Non-pigmented ciliary epithelial cell (primary cell): ENCODE measurements around the gene CHMP4A.
A peak's percentile ranks its signal among the peaks of the same experiment; 100 is the strongest.

Experiments
- DNase-seq: peaks from one replicate; pipeline ENCODE4 v3.0.0-alpha.2; 2010; ENCODE audit warnings: low read depth

The CHMP4A gene

DNA sequence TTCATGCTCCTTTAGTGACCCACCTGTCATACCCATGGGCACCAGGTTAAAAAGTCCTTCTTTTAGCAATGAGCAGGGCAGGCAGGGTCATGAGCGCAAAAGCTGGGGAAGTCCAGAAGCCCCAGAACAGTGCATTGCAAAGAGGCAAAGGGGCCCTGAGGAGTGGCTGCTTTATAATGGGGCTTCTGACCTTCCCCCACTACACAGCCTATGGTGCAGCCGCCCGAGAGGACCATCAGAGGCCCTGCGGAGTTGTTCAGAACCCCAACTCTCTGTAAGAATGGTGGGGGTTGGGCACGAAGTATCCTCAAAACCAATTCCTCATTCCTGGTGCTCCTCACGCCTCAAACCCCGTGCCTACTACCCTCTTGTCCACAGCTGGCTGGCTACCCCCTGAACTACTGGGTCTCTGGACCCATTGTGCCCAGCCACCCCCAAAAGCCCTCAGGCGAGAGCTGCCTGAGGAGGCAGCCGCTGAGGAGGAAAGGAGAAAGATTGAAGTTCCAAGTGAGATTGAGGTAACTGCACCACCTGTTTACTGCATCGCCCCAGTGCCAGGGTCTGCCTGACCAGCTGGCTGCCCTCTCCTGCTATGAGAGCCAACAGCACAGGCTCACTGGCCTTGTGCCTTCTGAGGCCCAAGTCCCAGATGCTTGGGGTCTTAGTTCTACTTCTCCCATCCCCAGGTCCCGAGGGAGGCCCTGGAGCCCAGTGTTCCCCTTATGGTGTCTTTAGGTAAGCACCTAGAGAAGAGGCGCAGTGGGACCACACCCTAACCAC is 34.7 kb downstream of the CHMP4A start:
- no peak for DNase-seq

DNA sequence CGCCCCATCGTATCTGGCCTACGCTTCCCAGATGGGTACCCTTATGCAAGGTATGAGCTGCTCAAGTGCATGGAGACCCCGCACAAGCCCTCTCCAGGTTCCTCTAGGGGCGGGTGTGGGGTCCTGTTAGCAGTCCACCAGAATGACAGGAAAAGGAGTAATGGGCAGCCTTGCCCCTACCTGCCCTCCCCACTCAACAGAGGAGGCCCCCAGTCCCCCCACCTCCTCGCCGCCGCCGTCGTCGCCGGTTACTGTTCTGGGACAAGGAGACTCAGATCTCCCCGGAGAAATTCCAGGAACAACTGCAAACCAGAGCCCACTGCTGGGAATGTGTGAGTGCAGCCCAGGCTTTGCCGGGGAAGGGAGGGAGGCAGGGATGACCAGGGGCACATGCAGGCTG is 35.4 kb downstream of the CHMP4A start:
- no peak for DNase-seq

DNA sequence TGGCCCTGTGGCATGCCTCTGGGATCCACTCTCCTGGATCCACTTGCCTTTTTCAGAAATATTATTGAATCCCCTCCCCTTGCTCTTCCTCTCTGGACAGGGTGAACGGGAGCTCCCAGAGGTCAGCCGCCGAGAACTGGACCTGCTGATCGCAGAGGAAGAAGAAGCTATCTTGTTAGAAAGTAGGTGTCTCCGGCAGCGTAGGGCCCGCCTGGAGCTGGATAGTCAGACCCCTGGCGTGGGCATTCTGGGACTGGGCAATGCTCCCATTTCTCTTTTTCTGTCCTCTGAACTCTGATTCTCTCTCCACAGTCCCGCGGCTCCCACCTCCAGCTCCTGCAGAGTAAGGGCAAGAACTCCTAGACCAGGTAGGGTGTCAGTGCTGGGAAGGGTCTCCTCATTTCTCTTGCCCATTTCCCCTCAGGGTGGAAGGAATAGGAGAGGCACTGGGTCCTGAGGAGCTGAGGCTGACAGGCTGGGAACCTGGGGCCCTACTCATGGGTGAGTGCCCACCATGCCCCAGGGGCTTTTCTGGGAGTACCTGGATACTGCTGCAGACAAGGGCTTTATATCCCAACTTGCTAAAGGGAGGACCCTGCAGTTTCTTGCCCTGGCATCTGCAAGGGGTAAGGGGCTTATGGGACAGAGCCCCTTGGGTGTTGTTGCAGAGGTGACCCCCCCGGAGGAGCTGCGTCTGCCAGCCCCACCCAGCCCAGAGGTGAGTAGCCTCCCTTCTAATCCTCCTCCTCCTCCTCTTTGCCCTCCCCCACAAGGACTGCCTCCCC is 36.1 kb downstream of the CHMP4A start:
- no peak for DNase-seq

DNA sequence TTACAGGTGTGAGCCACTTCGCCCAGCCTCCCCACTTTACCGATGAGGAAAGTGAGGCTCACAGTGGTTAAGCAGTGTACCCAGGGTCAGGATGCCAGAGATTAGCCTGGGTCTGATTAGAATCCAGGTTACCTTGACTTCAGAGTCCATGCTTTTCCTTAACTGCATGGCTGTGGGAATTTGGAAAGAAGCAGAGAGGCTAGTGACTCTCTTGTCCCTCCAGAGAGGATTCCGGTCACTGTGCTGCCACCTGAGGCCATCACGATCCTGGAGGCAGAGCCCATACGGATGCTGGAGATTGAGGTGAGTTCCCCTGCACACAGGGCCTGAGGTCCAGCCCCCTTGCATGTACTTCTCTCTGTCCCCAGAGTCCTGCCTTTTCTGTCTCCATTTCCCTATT is 36.7 kb downstream of the CHMP4A start:
- no peak for DNase-seq

DNA sequence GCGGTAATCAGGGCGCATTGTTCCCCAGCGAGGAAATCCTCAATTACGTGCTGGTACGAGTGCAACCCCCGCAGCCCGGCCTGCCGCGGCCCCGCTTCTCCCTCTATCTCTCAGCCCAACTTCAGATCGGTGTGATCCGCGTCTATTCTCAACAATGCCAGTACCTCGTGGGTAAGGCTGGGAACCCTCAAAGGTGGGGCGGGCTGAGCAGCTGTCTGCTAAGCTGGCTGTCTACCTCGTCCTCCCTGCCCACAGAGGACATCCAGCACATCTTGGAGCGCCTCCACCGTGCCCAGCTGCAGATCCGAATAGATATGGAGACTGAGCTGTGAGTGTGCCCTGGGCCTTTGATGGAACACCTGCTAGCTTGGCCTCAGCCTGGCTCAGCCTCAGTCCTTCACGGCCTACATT is 40.4 kb downstream of the CHMP4A start:
- no peak for DNase-seq

DNA sequence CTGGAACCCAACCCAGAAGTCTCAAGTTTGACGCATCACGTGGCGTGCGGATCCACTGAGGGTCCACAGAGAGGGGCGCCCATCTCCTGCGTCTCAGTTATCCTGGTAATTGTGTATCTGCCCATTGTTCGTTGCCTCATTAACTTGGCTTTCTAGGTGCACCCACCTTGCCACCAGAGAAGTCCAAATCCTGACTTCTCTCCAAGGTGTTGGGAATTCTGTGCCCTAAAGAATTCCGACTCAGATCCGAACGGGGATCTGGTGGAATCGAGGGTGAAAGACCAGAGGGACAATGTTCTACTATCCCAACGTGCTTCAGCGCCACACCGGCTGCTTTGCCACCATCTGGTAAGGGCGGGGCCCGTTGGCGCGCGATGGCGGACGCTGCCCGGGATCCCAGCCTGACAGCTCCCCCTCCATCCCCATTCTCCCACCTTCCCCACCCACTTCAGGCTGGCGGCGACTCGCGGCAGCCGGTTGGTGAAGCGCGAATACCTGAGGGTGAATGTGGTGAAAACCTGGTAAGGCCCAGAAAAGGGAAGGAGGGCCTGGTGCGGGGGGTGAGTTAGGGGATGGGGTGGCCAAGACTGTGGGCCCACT is 40.9 kb downstream of the CHMP4A start:
- DNase-seq: no peak

DNA sequence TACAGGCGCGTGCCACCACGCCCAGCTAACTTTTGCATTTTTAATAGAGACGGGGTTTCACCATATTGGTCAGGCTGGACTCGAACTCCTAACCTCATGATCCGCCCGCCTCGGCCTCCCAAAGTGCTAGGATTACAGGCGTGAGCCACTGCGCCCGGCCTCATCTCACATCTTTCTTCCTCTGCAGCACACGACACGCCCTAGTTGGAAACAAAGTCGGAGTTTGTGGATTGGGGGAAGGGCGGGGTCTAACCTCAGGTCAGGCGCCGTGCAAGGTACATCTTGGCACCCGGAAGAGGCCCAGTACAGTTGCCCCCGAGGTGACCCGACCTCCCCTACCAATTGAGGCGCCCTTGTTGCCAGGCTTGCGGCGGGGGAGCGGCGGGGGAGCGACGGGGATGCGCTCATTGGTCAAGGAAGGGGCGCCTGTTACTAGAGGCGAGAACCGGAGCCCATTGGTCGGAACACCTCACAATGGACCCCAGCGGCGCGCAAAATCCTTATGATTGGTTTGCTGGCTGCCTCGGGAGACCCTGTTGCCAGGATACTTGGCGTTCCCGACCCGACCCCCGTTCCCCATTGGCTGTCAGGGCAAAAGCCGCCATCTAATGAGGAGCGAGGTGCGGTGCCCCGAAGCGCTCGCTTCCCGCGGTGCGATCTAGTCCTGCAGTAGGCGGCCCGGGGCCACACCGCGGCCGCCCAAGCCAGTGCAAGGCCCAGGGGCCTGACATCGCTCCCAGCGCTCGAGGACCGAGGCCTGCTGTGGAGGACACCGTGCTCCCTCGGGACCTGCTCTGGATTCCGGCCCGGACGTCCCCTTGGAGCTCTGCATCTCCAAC is 41.6 kb downstream of the CHMP4A start, which contains the start of gene REC8:
TSS of gene REC8 (plus strand) at position 659 of the 839 bp plus-strand sequence. CDS start 473 bp downstream, outside the sequence.
- DNase-seq: peak; percentile 89

DNA sequence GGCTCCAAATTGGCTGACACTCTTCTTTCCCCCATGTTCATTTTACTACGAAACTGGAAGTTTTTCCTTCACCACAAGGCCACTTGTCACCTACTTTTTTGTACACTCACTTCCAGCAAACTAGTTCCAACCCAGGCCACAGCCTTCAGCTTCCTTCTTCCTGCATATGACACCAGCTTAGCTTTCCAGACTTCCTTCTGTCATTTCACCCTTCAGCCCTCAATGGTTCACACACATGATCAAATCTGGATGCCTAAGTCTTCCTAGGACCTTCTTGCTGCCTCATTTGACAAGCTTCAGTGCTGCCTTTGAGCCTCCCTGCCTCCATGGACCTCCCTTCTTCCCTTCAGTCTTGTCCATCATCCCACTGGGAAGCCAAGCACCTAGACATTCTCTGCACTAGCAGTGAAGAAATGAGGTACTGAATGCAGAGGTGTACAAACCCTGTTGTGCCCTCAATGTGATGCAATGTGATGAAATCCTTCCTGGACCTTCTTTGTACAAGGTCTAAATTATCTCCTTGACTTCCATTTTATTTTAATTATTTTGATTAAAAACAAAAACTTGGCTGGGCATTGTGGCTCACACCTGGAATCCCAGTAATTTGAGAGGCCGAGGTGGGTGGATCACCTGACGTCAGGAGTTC is 45.7 kb downstream of the CHMP4A start:
- DNase-seq: no peak

DNA sequence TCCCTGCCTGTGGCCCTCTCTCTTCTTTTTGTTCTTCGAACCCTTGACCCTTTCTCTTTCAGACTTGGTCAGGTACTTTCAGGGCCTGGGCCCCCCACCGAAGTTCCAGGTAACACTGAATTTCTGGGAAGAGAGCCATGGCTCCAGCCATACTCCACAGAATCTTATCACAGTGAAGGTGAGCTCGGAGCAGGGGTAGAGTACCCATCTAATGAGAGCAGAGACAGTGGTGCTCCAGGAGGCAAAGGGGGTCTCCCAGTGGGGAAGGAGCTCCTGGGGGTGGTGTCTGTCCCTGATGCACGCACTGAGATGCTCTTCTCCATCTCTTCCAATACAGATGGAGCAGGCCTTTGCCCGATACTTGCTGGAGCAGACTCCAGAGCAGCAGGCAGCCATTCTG is 47.5 kb downstream of the CHMP4A start:
- no peak for DNase-seq

DNA sequence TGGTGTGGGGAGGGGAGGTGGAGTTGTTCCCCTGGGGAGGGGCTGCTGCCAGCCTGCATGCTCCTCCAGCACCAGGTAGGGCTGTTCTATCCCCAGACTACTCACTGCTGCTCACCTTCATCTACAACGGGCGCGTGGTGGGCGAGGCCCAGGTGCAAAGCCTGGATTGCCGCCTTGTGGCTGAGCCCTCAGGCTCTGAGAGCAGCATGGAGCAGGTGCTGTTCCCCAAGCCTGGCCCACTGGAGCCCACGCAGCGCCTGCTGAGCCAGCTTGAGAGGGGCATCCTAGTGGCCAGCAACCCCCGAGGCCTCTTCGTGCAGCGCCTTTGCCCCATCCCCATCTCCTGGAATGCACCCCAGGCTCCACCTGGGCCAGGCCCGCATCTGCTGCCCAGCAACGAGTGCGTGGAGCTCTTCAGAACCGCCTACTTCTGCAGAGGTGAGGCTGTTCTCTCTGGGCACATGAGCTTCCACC is 48.7 kb downstream of the CHMP4A start:
- DNase-seq: no peak

DNA sequence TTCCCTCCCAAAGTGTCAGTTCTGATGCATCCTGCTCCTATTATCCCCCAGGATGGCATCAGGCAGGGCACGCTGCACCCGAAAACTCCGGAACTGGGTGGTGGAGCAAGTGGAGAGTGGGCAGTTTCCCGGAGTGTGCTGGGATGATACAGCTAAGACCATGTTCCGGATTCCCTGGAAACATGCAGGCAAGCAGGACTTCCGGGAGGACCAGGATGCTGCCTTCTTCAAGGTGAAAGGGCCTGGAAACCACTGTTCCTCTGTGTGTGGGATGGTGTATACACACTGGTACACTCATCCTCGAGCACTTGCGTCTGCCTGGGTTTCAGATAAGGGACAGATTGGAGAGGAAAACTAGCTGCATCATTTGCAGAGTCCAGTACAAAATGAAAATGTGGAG is 51.2 kb downstream of the CHMP4A start:
- DNase-seq: no peak

DNA sequence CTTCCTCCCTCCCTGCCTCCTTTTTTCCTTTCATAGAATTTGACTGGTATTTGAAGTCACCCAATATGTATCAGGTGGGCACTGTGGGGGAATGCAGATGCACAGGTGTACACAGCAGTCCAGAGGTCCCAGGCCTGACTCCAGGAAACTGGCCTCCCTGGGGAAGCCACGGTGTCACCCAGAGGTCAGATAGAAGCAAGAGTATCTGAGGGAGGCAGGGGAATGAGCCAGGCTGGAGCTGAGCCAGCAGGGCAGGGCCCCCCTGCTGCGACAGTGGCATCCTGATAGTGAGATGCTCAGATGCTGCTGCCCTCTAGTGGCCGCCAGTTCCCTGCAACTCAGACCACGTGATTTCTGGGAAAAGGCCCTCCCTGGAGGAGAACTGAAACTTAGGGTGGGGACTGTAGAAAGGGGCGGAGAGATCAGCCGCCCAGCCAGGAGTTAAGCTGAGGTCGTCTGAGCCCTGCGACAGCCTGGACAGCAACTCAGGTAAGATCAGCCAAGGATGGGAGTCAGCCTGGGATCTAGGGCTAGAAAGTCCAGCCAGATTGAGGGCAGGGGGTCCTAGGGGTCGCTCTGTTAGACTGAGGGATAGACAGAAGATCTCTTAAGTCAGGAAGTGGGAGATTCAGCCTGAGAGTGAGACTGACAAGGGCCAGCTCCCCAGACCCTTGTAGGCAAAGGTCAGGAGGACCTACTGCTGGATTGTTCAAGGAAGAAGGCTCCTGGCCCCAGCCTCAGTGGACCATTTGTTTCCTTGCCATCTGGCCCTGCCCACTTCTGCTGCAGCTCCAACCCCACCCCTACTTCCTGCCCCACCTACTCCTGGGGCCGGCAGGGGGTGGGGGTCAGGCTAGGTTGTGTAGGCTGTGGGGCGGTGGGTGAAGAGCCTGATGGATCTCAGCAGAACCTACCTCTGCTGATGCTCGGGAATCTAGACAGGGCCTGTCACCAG is 52.2 kb downstream of the CHMP4A start, which contains the start of gene IRF9:
TSS of gene IRF9 (plus strand) at position 416 of the 955 bp plus-strand sequence. CDS start 880 bp downstream, outside the sequence.
- peak; percentile 77 for DNase-seq

DNA sequence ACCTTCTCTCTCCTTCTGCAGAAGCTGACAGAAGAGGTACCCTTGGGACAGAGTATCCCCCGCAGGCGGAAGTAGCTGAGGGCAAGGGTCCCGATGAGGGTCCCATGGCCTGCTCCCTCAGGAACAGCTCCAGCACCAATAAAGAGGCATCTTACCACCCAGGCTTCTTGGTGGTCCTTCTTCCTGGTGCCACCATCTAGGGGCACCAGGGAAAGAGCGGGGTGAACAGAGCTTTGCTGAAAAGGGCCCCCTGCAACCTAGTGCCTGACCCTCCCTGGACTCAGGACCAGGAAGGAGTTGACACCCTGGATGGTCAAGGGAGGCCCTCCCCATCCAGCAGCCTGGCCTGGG is 52.8 kb downstream of the CHMP4A start:
- DNase-seq: no peak

DNA sequence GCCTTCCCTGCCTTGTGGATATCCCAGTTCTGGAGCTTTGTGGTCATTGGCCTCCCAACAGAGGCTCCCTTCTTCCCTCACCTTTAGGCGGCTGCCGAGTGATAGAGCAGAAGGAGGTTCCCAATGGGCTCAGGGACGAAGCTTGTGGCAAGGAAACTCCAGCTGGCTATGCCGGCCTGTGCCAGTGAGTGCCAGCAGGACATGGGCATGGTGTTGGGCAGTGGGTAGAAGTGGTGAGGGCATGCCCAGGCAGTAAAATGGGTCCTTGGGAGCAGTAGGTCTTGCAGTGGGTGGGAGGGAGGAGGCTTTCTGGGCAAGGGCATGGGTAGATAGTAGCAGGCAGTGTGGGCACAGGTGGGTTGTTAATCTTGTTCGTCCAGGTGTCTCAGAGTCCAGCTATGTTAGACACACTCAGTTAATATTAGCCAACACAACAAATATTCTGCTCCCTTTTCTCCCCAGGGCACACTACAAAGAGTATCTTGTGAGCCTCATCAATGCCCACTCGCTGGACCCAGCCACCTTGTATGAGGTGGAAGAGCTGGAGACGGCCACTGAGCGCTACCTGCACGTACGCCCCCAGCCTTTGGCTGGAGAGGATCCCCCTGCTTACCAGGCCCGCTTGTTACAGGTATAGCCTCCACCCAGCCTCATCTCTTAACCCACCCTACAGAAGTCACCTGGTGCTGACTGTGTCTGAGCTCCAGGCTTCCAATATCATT is 53.4 kb downstream of the CHMP4A start:
- DNase-seq: no peak
